SK-N-SH (cell line): Measurements from ENCODE around the gene RFFL. TPM values are rescaled to one million over a fixed set of nuclear protein-coding genes. Genes with fewer than 3 reads are reported as not detected.

ENCODE experiments used
- CTCF ChIA-PET: fragments of 300-600, 350-600 bp; formaldehyde crosslinking; extraction: SDS; loops from one replicate; lab custom pipeline; 2021; lab: Yijun Ruan, JAX
- POLR2A ChIA-PET: fragments of 350-600 bp; sonication (Branson Sonifier 250); formaldehyde crosslinking; extraction: SDS; loops from one replicate; lab custom pipeline; 2020; ENCODE audit warnings: antibody characterized with exemption, inconsistent platforms; lab: Yijun Ruan, JAX
- DNase-seq: peaks from one replicate; pipeline ENCODE4 v3.0.0; 2012
- H2AFZ ChIP-seq: fragments of 200-600 bp; sonication (generic); 2 replicates; pipeline ENCODE4 v1.8.1; 2016; ENCODE audit warnings: antibody characterized with exemption, mild to moderate bottlenecking, low read depth
- H3F3A ChIP-seq: fragments of 200-600 bp; sonication (generic); replicated peaks from 2 replicates; pipeline ENCODE3; 2016; ENCODE audit warnings: antibody characterized with exemption, mild to moderate bottlenecking; ENCODE audit not compliant: insufficient read depth
- H3K27ac ChIP-seq, 2 experiments: fragments of 200-500 bp in 1 of 2; fragments of 200-600 bp in 1 of 2; sonication (Bioruptor generic) in 1 of 2; sonication (generic), shearing (Covaris generic) in 1 of 2; 2 replicates each; pipeline versions ENCODE4 v1.5.1 to v1.6.1; 2014 to 2016; ENCODE audit warnings: low read depth in 2 of 2, inconsistent platforms in 1 of 2, low read length in 1 of 2, mild to moderate bottlenecking in 1 of 2, mixed read lengths in 1 of 2
- H3K27me3 ChIP-seq: fragments of 200-600 bp; sonication (generic), shearing (Covaris generic); 2 replicates; pipeline ENCODE4 v1.6.1; 2016; ENCODE audit warnings: mixed run types; ENCODE audit not compliant: insufficient read depth
- H3K36me3 ChIP-seq, 2 experiments: fragments of 200-500 bp in 1 of 2; fragments of 200-600 bp in 1 of 2; sonication (Bioruptor generic) in 1 of 2; sonication (generic) in 1 of 2; replicated peaks in 1 of 2; 2 replicates each; pipeline versions ENCODE3 to v1.5.1; 2014 to 2016; ENCODE audit warnings: low read length in 1 of 2, mild to moderate bottlenecking in 1 of 2; ENCODE audit not compliant: insufficient read depth in 2 of 2, control insufficient read depth in 1 of 2
- H3K4me1 ChIP-seq, 2 experiments: fragments of 200-500 bp in 1 of 2; fragments of 200-600 bp in 1 of 2; sonication (Bioruptor generic) in 1 of 2; sonication (generic), shearing (Covaris generic) in 1 of 2; 2 replicates each; pipeline versions ENCODE4 v1.5.1 to v1.6.1; 2014 to 2016; ENCODE audit warnings: low read depth in 1 of 2, low read length in 1 of 2, mixed run types in 1 of 2; ENCODE audit not compliant: insufficient read depth in 2 of 2, control insufficient read depth in 1 of 2
- H3K4me2 ChIP-seq: fragments of 200-600 bp; sonication (generic), shearing (Covaris generic); 2 replicates; pipeline ENCODE4 v1.6.1; 2017; ENCODE audit warnings: mixed run types
- H3K4me3 ChIP-seq, 2 experiments: fragments of 200-500 bp in 1 of 2; fragments of 200-600 bp in 1 of 2; sonication (Bioruptor generic) in 1 of 2; sonication (generic), shearing (Covaris generic) in 1 of 2; 2 replicates each; pipeline versions ENCODE4 v1.5.1 to v1.8.1; 2014 to 2016; ENCODE audit warnings: low read depth in 2 of 2, inconsistent platforms in 1 of 2, low read length in 1 of 2, mild to moderate bottlenecking in 1 of 2, mixed read lengths in 1 of 2, moderate library complexity in 1 of 2
- H3K79me2 ChIP-seq: fragments of 200-600 bp; sonication (generic); 2 replicates; pipeline ENCODE4 v1.8.1; 2017; ENCODE audit warnings: mild to moderate bottlenecking; ENCODE audit not compliant: insufficient read depth
- H3K9ac ChIP-seq: fragments of 200-600 bp; sonication (generic); 2 replicates; pipeline ENCODE4 v1.6.1; 2017; ENCODE audit warnings: mixed run types
- H3K9me2 ChIP-seq: fragments of 200-600 bp; sonication (generic); 2 replicates; pipeline ENCODE4 v1.6.1; 2017; ENCODE audit warnings: mixed run types
- H3K9me3 ChIP-seq: fragments of 200-600 bp; sonication (generic); 2 replicates; pipeline ENCODE4 v1.6.1; 2017; ENCODE audit warnings: mixed run types, mild to moderate bottlenecking, moderate library complexity
- H4K20me1 ChIP-seq: fragments of 200-600 bp; sonication (generic); 2 replicates; pipeline ENCODE4 v1.6.1; 2017; ENCODE audit warnings: mild to moderate bottlenecking, mixed run types; ENCODE audit not compliant: insufficient read depth
- EP300 ChIP-seq, 2 experiments: IDR thresholded peaks; 2 replicates each; pipeline versions ENCODE4 v1.4.0 to v1.6.1; 2012; ENCODE audit warnings: borderline replicate concordance in 1 of 2, low read depth in 1 of 2, low read length in 1 of 2
- EZH2phosphoT487 ChIP-seq: fragments of 200-600 bp; sonication (generic); IDR thresholded peaks from 2 replicates; pipeline ENCODE4 v1.6.1; 2017; ENCODE audit warnings: low read depth, mixed run types, mild to moderate bottlenecking, antibody characterized with exemption, moderate library complexity, borderline replicate concordance
- JUND ChIP-seq: IDR thresholded peaks from 2 replicates; pipeline ENCODE4 v1.4.0; 2012
- MEF2A ChIP-seq: IDR thresholded peaks from 2 replicates; pipeline ENCODE4 v1.4.0; 2012; ENCODE audit warnings: low read depth, borderline replicate concordance
- MXI1 ChIP-seq: IDR thresholded peaks from 2 replicates; pipeline ENCODE4 v1.6.1; 2012; ENCODE audit warnings: mild to moderate bottlenecking, low read depth, low read length, improper control_type of control experiment
- NRF1 ChIP-seq: IDR thresholded peaks from 2 replicates; pipeline ENCODE4 v1.6.1; 2012; ENCODE audit warnings: low read depth, mild to moderate bottlenecking, low read length
- POLR2AphosphoS5 ChIP-seq: IDR thresholded peaks from 2 replicates; pipeline ENCODE4 v1.6.1; 2012; ENCODE audit warnings: low read depth, low read length
- RCOR1 ChIP-seq: fragments of 150-350 bp; IDR thresholded peaks from 2 replicates; pipeline ENCODE4 v1.6.1; 2017; ENCODE audit warnings: antibody characterized with exemption, low read length
- SIN3A ChIP-seq: IDR thresholded peaks from 2 replicates; pipeline ENCODE4 v1.6.1; 2012; ENCODE audit warnings: low read depth, mild to moderate bottlenecking, low read length, moderate library complexity, borderline replicate concordance
- TAF1 ChIP-seq: IDR thresholded peaks from 2 replicates; pipeline ENCODE4 v1.6.1; 2012; ENCODE audit warnings: low read depth, mild to moderate bottlenecking, low read length, moderate library complexity, borderline replicate concordance
- WGBS: methylation state at CpG from one replicate; pipeline ENCODE4 v1.1.6; 2017; ENCODE audit warnings: low lambda C conversion rate; 5-methylcytosine and 5-hydroxymethylcytosine counted together
- polyA plus RNA-seq, 3 experiments: library from polyadenylated mRNA; depleted of rRNA; stranded (reverse); fragments of >200 nt; gene quantifications; 2 replicates each; pipeline ENCODE4 v1.2.3, GENCODE V29; 2012
- TF ChIP-seq, protein P1 (sequence below): IDR thresholded peaks from 2 replicates; pipeline ENCODE4 v1.4.0; 2012; ENCODE audit warnings: low read depth, borderline replicate concordance
- TF ChIP-seq, protein P2 (sequence below): IDR thresholded peaks from 2 replicates; pipeline ENCODE4 v1.4.0; 2012; ENCODE audit warnings: low read depth, borderline replicate concordance
- TF ChIP-seq, protein P3 (sequence below): IDR thresholded peaks from 2 replicates; pipeline ENCODE4 v1.6.1; 2012; ENCODE audit warnings: mild to moderate bottlenecking, low read depth, low read length, moderate library complexity
- TF ChIP-seq, protein P4 (sequence below): IDR thresholded peaks from 2 replicates; pipeline ENCODE4 v1.4.0; 2012; ENCODE audit warnings: low read depth
- TF ChIP-seq, protein P5 (sequence below): fragments of 150-350 bp; IDR thresholded peaks from 2 replicates; pipeline ENCODE4 v1.6.1; 2017; ENCODE audit warnings: antibody characterized with exemption, low read length, low read depth, borderline replicate concordance

RFFL gene
- polyA plus RNA-seq, 1 of the 3 experiments (the other 2 are of a cell fraction) = 10.1 TPM

DNA sequence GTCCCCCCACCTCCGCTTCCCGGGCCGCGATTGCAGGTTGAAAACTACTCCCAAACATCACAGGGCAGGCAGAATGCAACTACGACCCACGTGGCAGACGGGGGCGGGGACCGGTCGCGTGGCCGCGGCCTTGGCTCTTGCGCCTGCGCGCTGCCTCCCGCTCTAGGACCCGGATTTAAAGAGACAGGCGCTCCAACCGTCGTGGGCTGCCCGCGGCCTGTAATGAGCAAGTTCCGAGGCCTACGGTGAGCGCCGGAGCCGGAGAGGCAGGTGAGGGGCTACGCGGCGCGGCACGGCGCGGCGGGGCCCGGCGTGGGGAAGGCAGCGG, 83.2 kb downstream of the RFFL start, which contains the start of gene LIG3:
Gene LIG3, plus strand, starts transcription at position 160 of the 328 bp plus-strand sequence. CDS start 2,494 bp downstream, outside the sequence.
- peak within 1 kb of the TSS; percentile 91 for H3K9ac ChIP-seq
- H3K9me2 ChIP-seq = no peaks in the 10 kb centered on the region
- H3K4me3 ChIP-seq = peak within 1 kb of the TSS; percentile 71 to 80
- peaks cover 11 to 12% of the 10 kb centered on the region in 2 experiments for H3K36me3 ChIP-seq
- peak within 1 kb of the TSS; percentile 78 for H3K4me2 ChIP-seq
- peaks cover 0 to 15% of the 10 kb centered on the region in 2 experiments; a peak in 2 of 4 replicates for H3K4me1 ChIP-seq
- ChIA-PET CTCF (interaction anchor here (0.8 to 4.1 kb wide), 5 partner anchors 17 to 402 kb away, joined by 3 to 25 read pairs (median 5); partner anchors contain the start of gene RAD51D), POLR2A (interaction anchor here (2.0 kb wide), 1 partner anchor 19 kb away, joined by 12 read pairs; the partner anchor contains the start of genes CCT6B and ZNF830)
- peak within 1 kb of the TSS; percentile 91 to 94 for H3K27ac ChIP-seq
- H2AFZ ChIP-seq = peak within 1 kb of the TSS; percentile 82
- H3K79me2 ChIP-seq = peaks cover 37% of the 10 kb centered on the region; the same call in 1 of the 2 replicates
- no peaks in the 10 kb centered on the region for H3K9me3 ChIP-seq
- peak; percentile 96 for DNase-seq
- no peaks in the 10 kb centered on the region for H4K20me1 ChIP-seq
- peaks cover 7% of the 10 kb centered on the region for H3F3A ChIP-seq
- WGBS = 2% methylated on average over 9 of the region's 39 CpGs
- TF ChIP-seq EZH2phosphoT487 (no peak), MEF2A (no peak), SIN3A (peak; percentile 91; the same call in 1 of the 2 replicates), EP300 (IDR thresholded peaks at IDR 0.05; ENCODE audit: borderline replicate concordance in 1 of 2, low read depth in 1 of 2, low read length in 1 of 2) (no peak), RCOR1 (no peak), TAF1 (peak; percentile 56; the same call in 1 of the 2 replicates), NRF1 (peak; percentile 86), POLR2AphosphoS5 (peak; percentile 49), JUND (no peak), MXI1 (peak; percentile 100)
- TF ChIP-seq, protein P1, sequence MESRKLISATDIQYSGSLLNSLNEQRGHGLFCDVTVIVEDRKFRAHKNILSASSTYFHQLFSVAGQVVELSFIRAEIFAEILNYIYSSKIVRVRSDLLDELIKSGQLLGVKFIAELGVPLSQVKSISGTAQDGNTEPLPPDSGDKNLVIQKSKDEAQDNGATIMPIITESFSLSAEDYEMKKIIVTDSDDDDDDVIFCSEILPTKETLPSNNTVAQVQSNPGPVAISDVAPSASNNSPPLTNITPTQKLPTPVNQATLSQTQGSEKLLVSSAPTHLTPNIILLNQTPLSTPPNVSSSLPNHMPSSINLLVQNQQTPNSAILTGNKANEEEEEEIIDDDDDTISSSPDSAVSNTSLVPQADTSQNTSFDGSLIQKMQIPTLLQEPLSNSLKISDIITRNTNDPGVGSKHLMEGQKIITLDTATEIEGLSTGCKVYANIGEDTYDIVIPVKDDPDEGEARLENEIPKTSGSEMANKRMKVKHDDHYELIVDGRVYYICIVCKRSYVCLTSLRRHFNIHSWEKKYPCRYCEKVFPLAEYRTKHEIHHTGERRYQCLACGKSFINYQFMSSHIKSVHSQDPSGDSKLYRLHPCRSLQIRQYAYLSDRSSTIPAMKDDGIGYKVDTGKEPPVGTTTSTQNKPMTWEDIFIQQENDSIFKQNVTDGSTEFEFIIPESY = no peak
- TF ChIP-seq, protein P2, sequence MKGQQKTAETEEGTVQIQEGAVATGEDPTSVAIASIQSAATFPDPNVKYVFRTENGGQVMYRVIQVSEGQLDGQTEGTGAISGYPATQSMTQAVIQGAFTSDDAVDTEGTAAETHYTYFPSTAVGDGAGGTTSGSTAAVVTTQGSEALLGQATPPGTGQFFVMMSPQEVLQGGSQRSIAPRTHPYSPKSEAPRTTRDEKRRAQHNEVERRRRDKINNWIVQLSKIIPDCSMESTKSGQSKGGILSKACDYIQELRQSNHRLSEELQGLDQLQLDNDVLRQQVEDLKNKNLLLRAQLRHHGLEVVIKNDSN = peak; percentile 90
- TF ChIP-seq, protein P3, sequence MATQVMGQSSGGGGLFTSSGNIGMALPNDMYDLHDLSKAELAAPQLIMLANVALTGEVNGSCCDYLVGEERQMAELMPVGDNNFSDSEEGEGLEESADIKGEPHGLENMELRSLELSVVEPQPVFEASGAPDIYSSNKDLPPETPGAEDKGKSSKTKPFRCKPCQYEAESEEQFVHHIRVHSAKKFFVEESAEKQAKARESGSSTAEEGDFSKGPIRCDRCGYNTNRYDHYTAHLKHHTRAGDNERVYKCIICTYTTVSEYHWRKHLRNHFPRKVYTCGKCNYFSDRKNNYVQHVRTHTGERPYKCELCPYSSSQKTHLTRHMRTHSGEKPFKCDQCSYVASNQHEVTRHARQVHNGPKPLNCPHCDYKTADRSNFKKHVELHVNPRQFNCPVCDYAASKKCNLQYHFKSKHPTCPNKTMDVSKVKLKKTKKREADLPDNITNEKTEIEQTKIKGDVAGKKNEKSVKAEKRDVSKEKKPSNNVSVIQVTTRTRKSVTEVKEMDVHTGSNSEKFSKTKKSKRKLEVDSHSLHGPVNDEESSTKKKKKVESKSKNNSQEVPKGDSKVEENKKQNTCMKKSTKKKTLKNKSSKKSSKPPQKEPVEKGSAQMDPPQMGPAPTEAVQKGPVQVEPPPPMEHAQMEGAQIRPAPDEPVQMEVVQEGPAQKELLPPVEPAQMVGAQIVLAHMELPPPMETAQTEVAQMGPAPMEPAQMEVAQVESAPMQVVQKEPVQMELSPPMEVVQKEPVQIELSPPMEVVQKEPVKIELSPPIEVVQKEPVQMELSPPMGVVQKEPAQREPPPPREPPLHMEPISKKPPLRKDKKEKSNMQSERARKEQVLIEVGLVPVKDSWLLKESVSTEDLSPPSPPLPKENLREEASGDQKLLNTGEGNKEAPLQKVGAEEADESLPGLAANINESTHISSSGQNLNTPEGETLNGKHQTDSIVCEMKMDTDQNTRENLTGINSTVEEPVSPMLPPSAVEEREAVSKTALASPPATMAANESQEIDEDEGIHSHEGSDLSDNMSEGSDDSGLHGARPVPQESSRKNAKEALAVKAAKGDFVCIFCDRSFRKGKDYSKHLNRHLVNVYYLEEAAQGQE = 0 out of 2 replicates have a peak, but pooled peaks have one; percentile 36
- TF ChIP-seq, protein P4, sequence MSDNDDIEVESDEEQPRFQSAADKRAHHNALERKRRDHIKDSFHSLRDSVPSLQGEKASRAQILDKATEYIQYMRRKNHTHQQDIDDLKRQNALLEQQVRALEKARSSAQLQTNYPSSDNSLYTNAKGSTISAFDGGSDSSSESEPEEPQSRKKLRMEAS = peak; percentile 100
- TF ChIP-seq, protein P5, sequence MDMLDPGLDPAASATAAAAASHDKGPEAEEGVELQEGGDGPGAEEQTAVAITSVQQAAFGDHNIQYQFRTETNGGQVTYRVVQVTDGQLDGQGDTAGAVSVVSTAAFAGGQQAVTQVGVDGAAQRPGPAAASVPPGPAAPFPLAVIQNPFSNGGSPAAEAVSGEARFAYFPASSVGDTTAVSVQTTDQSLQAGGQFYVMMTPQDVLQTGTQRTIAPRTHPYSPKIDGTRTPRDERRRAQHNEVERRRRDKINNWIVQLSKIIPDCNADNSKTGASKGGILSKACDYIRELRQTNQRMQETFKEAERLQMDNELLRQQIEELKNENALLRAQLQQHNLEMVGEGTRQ = peak; percentile 70
- H3K27me3 ChIP-seq = no peaks in the 10 kb centered on the region
